SK-N-SH treated with all-trans-retinoic acid at 6 μM for 48 hours (cell line): ENCODE data around the gene TPRN.
A peak's percentile ranks its signal among the peaks of the same experiment; 100 is the strongest.

ENCODE experiments used
- ATAC-seq: fragments of 200-7000 bp; cut with Tn5 transposase; 3 replicates; pipeline ENCODE4 v1.9.1; 2020; ENCODE audit warnings: mild to moderate bottlenecking, moderate library complexity
- BACH2 ChIP-seq: fragments of 250-450 bp; sonication (Bioruptor Pico); IDR thresholded peaks from 2 replicates; pipeline ENCODE4 v1.9.0; 2021; ENCODE audit warnings: mild to moderate bottlenecking, borderline replicate concordance
- CREB5 ChIP-seq: fragments of 250-450 bp; sonication (Bioruptor Pico); IDR thresholded peaks from 2 replicates; pipeline ENCODE4 v1.5.1; 2020; ENCODE audit warnings: low read depth, mild to moderate bottlenecking, moderate library complexity
- CSDC2 ChIP-seq: fragments of 250-450 bp; sonication (Bioruptor Pico); IDR thresholded peaks from 2 replicates; pipeline ENCODE4 v1.5.0; 2020; ENCODE audit warnings: mild to moderate bottlenecking, moderate library complexity
- ESRRG ChIP-seq: fragments of 250-450 bp; sonication (Bioruptor Pico); IDR thresholded peaks from 2 replicates; pipeline ENCODE4 v1.6.1; 2021; ENCODE audit warnings: mild to moderate bottlenecking
- GLIS3 ChIP-seq: fragments of 250-450 bp; sonication (Bioruptor Pico); IDR thresholded peaks from 2 replicates; pipeline ENCODE4 v1.5.0; 2020; ENCODE audit warnings: mild to moderate bottlenecking, moderate library complexity
- ISL1 ChIP-seq: fragments of 250-450 bp; sonication (Bioruptor Pico); IDR thresholded peaks from 2 replicates; pipeline ENCODE4 v2.1.2; 2022; ENCODE audit warnings: mild to moderate bottlenecking, moderate library complexity
- OSR1 ChIP-seq: fragments of 250-450 bp; sonication (Bioruptor Pico); IDR thresholded peaks from 2 replicates; pipeline ENCODE4 v1.8.0; 2022; ENCODE audit warnings: moderate library complexity, mild to moderate bottlenecking, inconsistent platforms
- PPARA ChIP-seq: fragments of 250-450 bp; sonication (Bioruptor Pico); IDR thresholded peaks from 2 replicates; pipeline ENCODE4 v1.5.0; 2020; ENCODE audit warnings: mild to moderate bottlenecking, borderline replicate concordance
- RARB ChIP-seq: fragments of 250-450 bp; sonication (Bioruptor Pico); IDR thresholded peaks from 2 replicates; pipeline ENCODE4 v1.8.0; 2021; ENCODE audit warnings: mild to moderate bottlenecking, moderate library complexity
- SNAI2 ChIP-seq: fragments of 250-450 bp; sonication (Bioruptor Pico); IDR thresholded peaks from 2 replicates; pipeline ENCODE4 v1.5.0; 2020; ENCODE audit warnings: mild to moderate bottlenecking, moderate library complexity
- TCF4 ChIP-seq: fragments of 250-450 bp; sonication (Bioruptor Pico); IDR thresholded peaks from 2 replicates; pipeline ENCODE4 v1.8.0; 2021; ENCODE audit warnings: mild to moderate bottlenecking, moderate library complexity, borderline replicate concordance
- TOX ChIP-seq: fragments of 250-450 bp; sonication (Bioruptor Pico); IDR thresholded peaks from 2 replicates; pipeline ENCODE4 v1.8.0; 2021; ENCODE audit warnings: mild to moderate bottlenecking, moderate library complexity, borderline replicate concordance
- TSHZ2 ChIP-seq: fragments of 250-450 bp; sonication (Bioruptor Pico); IDR thresholded peaks from 2 replicates; pipeline ENCODE4 v1.5.0; 2020; ENCODE audit warnings: mild to moderate bottlenecking, moderate library complexity
- ZC3H10 ChIP-seq: fragments of 250-450 bp; sonication (Bioruptor Pico); IDR thresholded peaks from 2 replicates; pipeline ENCODE4 v1.5.1; 2021; ENCODE audit warnings: mild to moderate bottlenecking, moderate library complexity
- ZFP3 ChIP-seq: fragments of 250-450 bp; sonication (Bioruptor Pico); IDR thresholded peaks from 2 replicates; pipeline ENCODE4 v1.5.0; 2020; ENCODE audit warnings: mild to moderate bottlenecking, moderate library complexity
- ZFP30 ChIP-seq: fragments of 450-650 bp; formaldehyde crosslinking; IDR thresholded peaks from 2 replicates; pipeline ENCODE4 v1.5.0; 2022; ENCODE audit warnings: mild to moderate bottlenecking, moderate library complexity
- ZNF565 ChIP-seq: fragments of 450-650 bp; formaldehyde crosslinking; conservative IDR thresholded peaks from 2 replicates; pipeline ENCODE4 v1.5.0; 2020; ENCODE audit warnings: low read depth, mild to moderate bottlenecking, moderate library complexity
- ZNF70 ChIP-seq: fragments of 450-650 bp; formaldehyde crosslinking; IDR thresholded peaks from 2 replicates; pipeline ENCODE4 v1.5.0; 2020; ENCODE audit warnings: mild to moderate bottlenecking, moderate library complexity
- ZNF8 ChIP-seq: fragments of 450-650 bp; formaldehyde crosslinking; IDR thresholded peaks from 2 replicates; pipeline ENCODE4 v1.5.0; 2020; ENCODE audit warnings: mild to moderate bottlenecking, moderate library complexity
- TF ChIP-seq, protein P1 (sequence below): fragments of 250-450 bp; sonication (Bioruptor Pico); IDR thresholded peaks from 2 replicates; pipeline ENCODE4 v1.8.0; 2020; ENCODE audit warnings: mild to moderate bottlenecking, moderate library complexity, borderline replicate concordance
- TF ChIP-seq, protein P2 (sequence below): fragments of 250-450 bp; sonication (Bioruptor Pico); IDR thresholded peaks from 2 replicates; pipeline ENCODE4 v1.5.1; 2021; ENCODE audit warnings: mild to moderate bottlenecking, moderate library complexity
- TF ChIP-seq, protein P3 (sequence below): fragments of 250-450 bp; sonication (Bioruptor Pico); IDR thresholded peaks from 2 replicates; pipeline ENCODE4 v1.8.0; 2021; ENCODE audit warnings: low read depth, mild to moderate bottlenecking, moderate library complexity, borderline replicate concordance

TPRN gene

GRCh38 chr9:137236936-137237421 is 36.4 kb upstream of the TPRN start:
- ATAC-seq: no peak
- TF ChIP-seq TCF4: no peak
- no peak for TF ChIP-seq CSDC2
- no peak for TF ChIP-seq PPARA (CRISPR knock-in tag)
- no peak for TF ChIP-seq ESRRG (CRISPR knock-in tag)
- no peak for TF ChIP-seq ZC3H10 (CRISPR knock-in tag)
- TF ChIP-seq OSR1: no peak
- TF ChIP-seq CREB5 (CRISPR knock-in tag): no peak
- TF ChIP-seq TOX (CRISPR knock-in tag): no peak
- TF ChIP-seq, all 23 proteins: peak for 0

DNA sequence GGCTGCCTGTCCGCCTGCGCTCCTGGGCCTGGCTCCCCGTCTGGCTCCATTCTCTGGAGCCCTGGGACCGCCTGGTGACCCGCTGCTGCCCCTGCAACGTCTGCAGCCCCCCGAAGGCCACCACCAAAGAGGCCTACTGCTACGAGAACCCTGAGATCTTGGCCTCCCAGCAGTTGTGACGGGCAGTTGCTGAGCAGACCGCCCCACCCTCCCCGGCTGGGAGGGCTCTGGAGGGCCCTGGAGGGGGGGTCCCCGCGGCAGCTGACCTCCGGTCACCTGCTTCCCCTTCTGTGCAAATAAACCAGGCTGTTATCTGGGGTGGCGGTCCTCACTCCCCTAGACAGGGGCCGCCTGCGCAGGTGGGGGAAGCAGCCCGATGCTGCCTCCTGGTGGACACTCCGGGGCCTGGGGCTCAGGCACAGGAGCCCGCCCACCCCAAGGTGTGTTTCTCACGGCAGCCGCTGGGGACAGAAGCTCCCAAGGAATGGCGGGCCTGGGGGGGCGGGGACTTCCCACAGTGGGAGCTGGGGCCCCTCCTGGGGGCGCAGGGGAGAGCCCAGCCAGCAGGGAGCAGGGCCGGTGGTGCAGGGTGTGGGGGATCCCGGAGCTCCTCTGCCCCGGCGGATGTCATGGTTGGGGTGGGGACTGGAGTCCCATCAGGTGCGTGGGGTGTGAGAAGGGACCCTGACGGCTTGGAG is 35.8 kb upstream of the TPRN start:
- peak; percentile 65 for ATAC-seq
- no peak for TF ChIP-seq ESRRG (CRISPR knock-in tag)
- no peak for TF ChIP-seq ZFP30 (CRISPR knock-in tag)
- TF ChIP-seq, protein P1, sequence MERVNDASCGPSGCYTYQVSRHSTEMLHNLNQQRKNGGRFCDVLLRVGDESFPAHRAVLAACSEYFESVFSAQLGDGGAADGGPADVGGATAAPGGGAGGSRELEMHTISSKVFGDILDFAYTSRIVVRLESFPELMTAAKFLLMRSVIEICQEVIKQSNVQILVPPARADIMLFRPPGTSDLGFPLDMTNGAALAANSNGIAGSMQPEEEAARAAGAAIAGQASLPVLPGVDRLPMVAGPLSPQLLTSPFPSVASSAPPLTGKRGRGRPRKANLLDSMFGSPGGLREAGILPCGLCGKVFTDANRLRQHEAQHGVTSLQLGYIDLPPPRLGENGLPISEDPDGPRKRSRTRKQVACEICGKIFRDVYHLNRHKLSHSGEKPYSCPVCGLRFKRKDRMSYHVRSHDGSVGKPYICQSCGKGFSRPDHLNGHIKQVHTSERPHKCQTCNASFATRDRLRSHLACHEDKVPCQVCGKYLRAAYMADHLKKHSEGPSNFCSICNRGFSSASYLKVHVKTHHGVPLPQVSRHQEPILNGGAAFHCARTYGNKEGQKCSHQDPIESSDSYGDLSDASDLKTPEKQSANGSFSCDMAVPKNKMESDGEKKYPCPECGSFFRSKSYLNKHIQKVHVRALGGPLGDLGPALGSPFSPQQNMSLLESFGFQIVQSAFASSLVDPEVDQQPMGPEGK (CRISPR knock-in tag): peak; percentile 42; the same call in 1 of the 2 replicates

- no peak for ATAC-seq
- TF ChIP-seq SNAI2 (CRISPR knock-in tag): no peak
- TF ChIP-seq ZFP3 (CRISPR knock-in tag): no peak
- TF ChIP-seq GLIS3 (CRISPR knock-in tag): no peak
- TF ChIP-seq RARB (CRISPR knock-in tag): no peak
- no peak for TF ChIP-seq CSDC2
- no peak for TF ChIP-seq ZNF70 (CRISPR knock-in tag)
- no peak for TF ChIP-seq TCF4
- TF ChIP-seq, protein P1 (CRISPR knock-in tag): no peak
- TF ChIP-seq BACH2 (CRISPR knock-in tag): no peak
- TF ChIP-seq ISL1 (CRISPR knock-in tag): no peak
- TF ChIP-seq CREB5 (CRISPR knock-in tag): no peak
- TF ChIP-seq TSHZ2: no peak
- TF ChIP-seq, protein P2, sequence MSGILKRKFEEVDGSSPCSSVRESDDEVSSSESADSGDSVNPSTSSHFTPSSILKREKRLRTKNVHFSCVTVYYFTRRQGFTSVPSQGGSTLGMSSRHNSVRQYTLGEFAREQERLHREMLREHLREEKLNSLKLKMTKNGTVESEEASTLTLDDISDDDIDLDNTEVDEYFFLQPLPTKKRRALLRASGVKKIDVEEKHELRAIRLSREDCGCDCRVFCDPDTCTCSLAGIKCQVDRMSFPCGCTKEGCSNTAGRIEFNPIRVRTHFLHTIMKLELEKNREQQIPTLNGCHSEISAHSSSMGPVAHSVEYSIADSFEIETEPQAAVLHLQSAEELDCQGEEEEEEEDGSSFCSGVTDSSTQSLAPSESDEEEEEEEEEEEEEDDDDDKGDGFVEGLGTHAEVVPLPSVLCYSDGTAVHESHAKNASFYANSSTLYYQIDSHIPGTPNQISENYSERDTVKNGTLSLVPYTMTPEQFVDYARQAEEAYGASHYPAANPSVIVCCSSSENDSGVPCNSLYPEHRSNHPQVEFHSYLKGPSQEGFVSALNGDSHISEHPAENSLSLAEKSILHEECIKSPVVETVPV (CRISPR knock-in tag): no peak
- no peak for TF ChIP-seq PPARA (CRISPR knock-in tag)
- TF ChIP-seq ZNF565 (CRISPR knock-in tag): no peak
- TF ChIP-seq, protein P3, sequence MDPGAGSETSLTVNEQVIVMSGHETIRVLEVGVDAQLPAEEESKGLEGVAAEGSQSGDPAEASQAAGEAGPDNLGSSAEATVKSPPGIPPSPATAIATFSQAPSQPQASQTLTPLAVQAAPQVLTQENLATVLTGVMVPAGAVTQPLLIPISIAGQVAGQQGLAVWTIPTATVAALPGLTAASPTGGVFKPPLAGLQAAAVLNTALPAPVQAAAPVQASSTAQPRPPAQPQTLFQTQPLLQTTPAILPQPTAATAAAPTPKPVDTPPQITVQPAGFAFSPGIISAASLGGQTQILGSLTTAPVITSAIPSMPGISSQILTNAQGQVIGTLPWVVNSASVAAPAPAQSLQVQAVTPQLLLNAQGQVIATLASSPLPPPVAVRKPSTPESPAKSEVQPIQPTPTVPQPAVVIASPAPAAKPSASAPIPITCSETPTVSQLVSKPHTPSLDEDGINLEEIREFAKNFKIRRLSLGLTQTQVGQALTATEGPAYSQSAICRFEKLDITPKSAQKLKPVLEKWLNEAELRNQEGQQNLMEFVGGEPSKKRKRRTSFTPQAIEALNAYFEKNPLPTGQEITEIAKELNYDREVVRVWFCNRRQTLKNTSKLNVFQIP (CRISPR knock-in tag): no peak
- TF ChIP-seq ZNF8 (CRISPR knock-in tag): no peak
- TF ChIP-seq, all 23 proteins: peak for 0
Observed at GRCh38 chr9:137235424-137236237, 35.1 kb upstream of the TPRN start.
